Hepatocyte (in vitro differentiated cells): Measurements from ENCODE around the gene SCN1B. TPM values are rescaled to one million over a fixed set of nuclear protein-coding genes. Genes with fewer than 3 reads are reported as not detected.

Experiments used
- DNase-seq: peaks from one replicate; pipeline ENCODE4 v3.0.0-alpha.2; 2016; ENCODE audit warnings: low spot score
- H2AFZ ChIP-seq: fragments of 200-600 bp; sonication (generic); 2 replicates; pipeline ENCODE4 v1.6.0; 2016; ENCODE audit warnings: antibody characterized with exemption, mild to moderate bottlenecking
- H3K27ac ChIP-seq: fragments of 200-600 bp; sonication (generic); 2 replicates; pipeline ENCODE4 v1.5.1; 2016; ENCODE audit warnings: mild to moderate bottlenecking
- H3K27me3 ChIP-seq: fragments of 200-600 bp; sonication (generic); 2 replicates; pipeline ENCODE4 v1.6.1; 2016
- H3K36me3 ChIP-seq: fragments of 200-600 bp; sonication (generic); replicated peaks from 2 replicates; pipeline ENCODE4 v1.5.1; 2016; ENCODE audit warnings: low read depth; ENCODE audit not compliant: insufficient read depth
- H3K4me1 ChIP-seq: fragments of 200-600 bp; sonication (generic); 2 replicates; pipeline ENCODE4 v1.5.1; 2016; ENCODE audit warnings: mild to moderate bottlenecking, moderate library complexity; ENCODE audit not compliant: insufficient read depth
- H3K4me2 ChIP-seq: fragments of 200-600 bp; sonication (generic); 2 replicates; pipeline ENCODE4 v1.6.0; 2016
- H3K4me3 ChIP-seq: fragments of 200-600 bp; sonication (generic); 2 replicates; pipeline ENCODE4 v1.5.1; 2016; ENCODE audit warnings: mild to moderate bottlenecking
- H3K79me2 ChIP-seq: fragments of 200-600 bp; sonication (generic); 2 replicates; pipeline ENCODE4 v1.6.0; 2017; ENCODE audit warnings: mild to moderate bottlenecking
- H3K9me2 ChIP-seq: fragments of 200-600 bp; sonication (generic); replicated peaks from 2 replicates; pipeline ENCODE4 v1.6.0; 2017; ENCODE audit warnings: mild to moderate bottlenecking; ENCODE audit not compliant: insufficient read depth
- H3K9me3 ChIP-seq: fragments of 200-600 bp; sonication (generic); 2 replicates; pipeline ENCODE4 v1.5.1; 2016; ENCODE audit warnings: low read depth, mild to moderate bottlenecking
- H4K20me1 ChIP-seq: fragments of 200-600 bp; sonication (generic); 2 replicates; pipeline ENCODE4 v1.6.0; 2016; ENCODE audit warnings: mild to moderate bottlenecking; ENCODE audit not compliant: insufficient read depth, poor library complexity, severe bottlenecking
- EZH2 ChIP-seq: fragments of 200-600 bp; sonication (generic); IDR thresholded peaks from 2 replicates; pipeline ENCODE4 v1.6.1; 2016; ENCODE audit warnings: antibody characterized with exemption, mild to moderate bottlenecking, borderline replicate concordance
- EZH2phosphoT487 ChIP-seq: fragments of 200-600 bp; sonication (generic); IDR thresholded peaks from one replicate; pipeline ENCODE4 v1.6.1; 2018; ENCODE audit warnings: antibody characterized with exemption, mild to moderate bottlenecking, low read depth, moderate library complexity; ENCODE audit not compliant: unreplicated experiment, severe bottlenecking
- WGBS: methylation state at CpG from one replicate; pipeline ENCODE4 v1.1.6; 2016; ENCODE audit warnings: low lambda C conversion rate; ENCODE audit errors: missing lambda C conversion rate; 5-methylcytosine and 5-hydroxymethylcytosine counted together
- polyA plus RNA-seq: library from polyadenylated mRNA; unstranded; fragments of >200 nt; fragmentation: Nextera tagmentation; extraction: Ambion mirVana; gene quantifications from 2 replicates; pipeline ENCODE4 v1.2.1, GENCODE V29; 2016
- total RNA-seq: library from RNA; depleted of rRNA; stranded (reverse); fragments of >200 nt; gene quantifications from 2 replicates; pipeline ENCODE4 v1.2.3, GENCODE V29; 2014
- TF ChIP-seq, protein P1 (sequence below): fragments of 200-600 bp; sonication (generic); IDR thresholded peaks from 2 replicates; pipeline ENCODE4 v1.5.1; 2016; ENCODE audit warnings: antibody characterized with exemption, mild to moderate bottlenecking; ENCODE audit not compliant: poor library complexity

Gene SCN1B
- total and polyA plus RNA-seq, 2 experiments from 2014 or later, result 0.60 to 3.1 TPM

DNA sequence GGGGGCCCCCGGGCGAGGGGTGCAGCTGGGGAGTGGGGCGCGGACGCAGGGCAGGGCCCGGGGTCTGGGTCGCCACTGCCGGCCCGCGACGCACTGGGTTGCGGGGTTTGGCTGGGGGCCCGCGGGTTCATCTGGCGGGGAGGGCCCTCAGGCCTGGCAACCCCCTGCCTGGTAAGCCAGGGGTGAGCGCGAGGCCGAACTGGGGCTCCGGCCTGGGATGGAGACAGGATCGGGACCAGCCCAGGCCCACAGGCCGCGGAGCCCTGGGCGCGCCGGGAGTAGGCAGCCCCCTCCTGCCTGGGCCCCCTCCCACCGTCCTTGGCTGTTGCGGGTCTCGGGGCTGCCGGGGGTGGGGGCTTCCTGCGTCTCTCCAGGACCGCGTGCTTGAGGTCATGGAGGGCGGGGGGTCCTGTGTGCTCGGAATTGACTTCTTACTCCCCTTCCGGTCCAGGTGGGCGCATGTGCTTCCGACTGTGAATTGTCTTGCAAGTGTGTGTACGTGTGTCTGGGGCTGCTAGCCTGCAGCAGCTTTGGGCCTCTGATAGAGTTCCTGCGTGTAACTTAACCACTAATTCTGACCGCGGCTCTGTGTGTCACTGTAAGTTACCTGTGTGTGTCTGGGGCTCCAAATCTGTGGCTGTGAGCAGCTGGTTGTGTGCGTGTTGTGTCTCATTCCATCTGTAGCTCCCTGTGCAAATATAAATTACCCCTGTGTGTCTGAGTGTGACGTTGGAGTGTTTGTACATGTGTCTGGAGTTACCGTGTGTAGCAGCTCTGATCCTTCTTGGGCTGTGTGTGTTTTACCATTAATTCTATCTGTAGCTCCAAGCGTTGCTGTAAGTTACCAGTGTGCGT, 29.4 kb upstream of the SCN1B start:
- H4K20me1 ChIP-seq, result peaks cover 34% of the 10 kb centered on the region

DNA sequence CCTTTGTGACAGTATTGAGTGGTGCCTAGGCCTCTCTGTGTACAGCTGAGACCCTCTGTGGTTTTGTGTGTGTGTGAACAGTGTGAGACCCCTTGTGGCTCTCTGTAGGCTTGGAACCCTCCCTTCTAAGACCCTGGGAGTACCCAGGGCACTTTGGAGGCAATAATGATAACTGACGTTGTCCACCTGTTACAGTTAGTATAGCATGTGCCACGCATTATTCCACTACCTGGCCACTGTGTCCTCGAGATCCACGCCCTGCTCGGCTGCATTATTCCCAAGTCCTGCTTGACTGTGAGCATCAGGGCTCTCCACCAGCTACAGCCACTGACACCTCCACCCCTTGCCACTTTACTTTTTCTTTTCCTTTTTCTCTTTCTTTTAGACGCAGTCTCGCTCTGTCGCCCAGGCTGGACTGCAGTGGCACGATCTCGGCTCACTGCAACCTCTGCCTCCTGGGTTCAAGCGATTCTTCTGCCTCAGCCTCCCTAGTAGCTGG, 28.2 kb upstream of the SCN1B start:
- Histone ChIP-seq H3K79me2 (peaks cover 66% of the 10 kb centered on the region), H2AFZ (no peak overlapping the region), H3K27ac (peak overlapping the region; percentile 100), H3K27me3 (no peaks in the 10 kb centered on the region), H4K20me1 (peaks cover 34% of the 10 kb centered on the region), H3K4me2 (peak overlapping the region; percentile 91), H3K4me1 (peaks cover 52% of the 10 kb centered on the region), H3K36me3 (no peaks in the 10 kb centered on the region), H3K4me3 (no peak overlapping the region), H3K9me2 (no peaks in the 10 kb centered on the region), H3K9me3 (no peaks in the 10 kb centered on the region)
- DNase-seq, result no peak
- TF ChIP-seq EZH2, result no peak
- no peak for TF ChIP-seq EZH2phosphoT487
- WGBS, result 95% methylated on average over 11 of the region's 11 CpGs

More for the DNA sequence above, 29.4 kb upstream of the SCN1B start:
- 6% methylated on average over 22 of the region's 46 CpGs for WGBS
- H3K4me2 ChIP-seq, result peak overlapping the region; percentile 91
- DNase-seq, result peak; percentile 60
- TF ChIP-seq EZH2 (no peak), EZH2phosphoT487 (no peak)
- TF ChIP-seq, protein P1, sequence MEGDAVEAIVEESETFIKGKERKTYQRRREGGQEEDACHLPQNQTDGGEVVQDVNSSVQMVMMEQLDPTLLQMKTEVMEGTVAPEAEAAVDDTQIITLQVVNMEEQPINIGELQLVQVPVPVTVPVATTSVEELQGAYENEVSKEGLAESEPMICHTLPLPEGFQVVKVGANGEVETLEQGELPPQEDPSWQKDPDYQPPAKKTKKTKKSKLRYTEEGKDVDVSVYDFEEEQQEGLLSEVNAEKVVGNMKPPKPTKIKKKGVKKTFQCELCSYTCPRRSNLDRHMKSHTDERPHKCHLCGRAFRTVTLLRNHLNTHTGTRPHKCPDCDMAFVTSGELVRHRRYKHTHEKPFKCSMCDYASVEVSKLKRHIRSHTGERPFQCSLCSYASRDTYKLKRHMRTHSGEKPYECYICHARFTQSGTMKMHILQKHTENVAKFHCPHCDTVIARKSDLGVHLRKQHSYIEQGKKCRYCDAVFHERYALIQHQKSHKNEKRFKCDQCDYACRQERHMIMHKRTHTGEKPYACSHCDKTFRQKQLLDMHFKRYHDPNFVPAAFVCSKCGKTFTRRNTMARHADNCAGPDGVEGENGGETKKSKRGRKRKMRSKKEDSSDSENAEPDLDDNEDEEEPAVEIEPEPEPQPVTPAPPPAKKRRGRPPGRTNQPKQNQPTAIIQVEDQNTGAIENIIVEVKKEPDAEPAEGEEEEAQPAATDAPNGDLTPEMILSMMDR, result no peak
- H3K9me2 ChIP-seq, result no peaks in the 10 kb centered on the region
- H3K27ac ChIP-seq, result peak overlapping the region; percentile 100
- H3K4me1 ChIP-seq, result peaks cover 44% of the 10 kb centered on the region
- no peaks in the 10 kb centered on the region for H3K27me3 ChIP-seq
- H3K36me3 ChIP-seq, result no peaks in the 10 kb centered on the region
- peaks cover 60% of the 10 kb centered on the region for H3K79me2 ChIP-seq
- peak overlapping the region; percentile 97 for H3K4me3 ChIP-seq
- peak overlapping the region; percentile 45 for H2AFZ ChIP-seq
- H3K9me3 ChIP-seq, result no peaks in the 10 kb centered on the region

DNA sequence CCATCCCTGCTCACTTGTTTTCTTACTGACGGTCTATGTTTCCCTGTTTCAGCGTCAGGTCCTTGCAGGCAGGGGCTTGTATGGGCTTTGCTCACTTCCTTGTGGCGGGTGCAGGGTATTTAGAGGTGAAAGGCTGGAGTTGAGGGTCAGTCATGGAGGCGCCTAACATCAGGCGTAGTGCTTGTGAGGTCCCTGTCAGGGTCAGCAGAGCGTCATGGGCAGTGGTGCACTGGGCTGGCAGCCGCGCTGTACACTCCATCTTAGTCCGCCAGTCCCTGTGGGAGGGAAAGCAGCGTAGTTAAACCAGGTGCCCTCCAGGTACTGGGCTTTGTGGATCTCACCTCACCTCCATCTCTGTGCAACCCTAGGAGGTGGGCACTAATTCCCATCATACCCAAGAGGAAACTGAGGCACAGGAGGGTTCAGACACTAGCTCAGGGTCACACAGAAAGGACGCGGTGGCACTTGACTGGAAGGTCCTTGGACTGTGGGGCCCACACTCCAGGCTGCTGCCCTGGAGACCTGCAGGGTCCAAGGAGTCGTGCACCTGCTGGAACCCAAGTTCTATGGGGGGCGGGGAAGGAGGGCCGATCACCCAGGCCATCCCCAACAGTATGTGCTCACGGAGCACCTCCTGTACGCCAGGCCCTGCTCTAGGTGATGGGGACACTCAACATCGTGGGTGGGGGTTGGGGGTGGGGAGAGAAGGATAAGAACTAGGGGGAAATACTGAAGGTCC, 25.6 kb upstream of the SCN1B start:
- TF ChIP-seq, protein P1, result no peak
- TF ChIP-seq EZH2, result no peak
- Histone ChIP-seq H3K27ac (peak overlapping the region; percentile 90), H3K36me3 (no peaks in the 10 kb centered on the region)

More for the DNA sequence above, 25.6 kb upstream of the SCN1B start:
- peak overlapping the region; percentile 63 for H3K4me2 ChIP-seq
- no peak overlapping the region for H3K4me3 ChIP-seq
- H3K9me2 ChIP-seq, result no peaks in the 10 kb centered on the region
- H3K27me3 ChIP-seq, result no peaks in the 10 kb centered on the region
- peaks cover 48% of the 10 kb centered on the region for H3K4me1 ChIP-seq
- H4K20me1 ChIP-seq, result peaks cover 38% of the 10 kb centered on the region
- H3K9me3 ChIP-seq, result no peaks in the 10 kb centered on the region
- WGBS, result 90% methylated on average over 18 of the region's 18 CpGs
- H3K79me2 ChIP-seq, result peaks cover 79% of the 10 kb centered on the region
- H2AFZ ChIP-seq, result no peak overlapping the region
- no peak for DNase-seq
